ENCODE data around the gene TMEM255B. TPM values are rescaled to one million over a fixed set of nuclear protein-coding genes. Genes with fewer than 3 reads are reported as not detected.

TMEM255B gene
- total RNA-seq, 1 experiment from 2014 or later, result 2.8 TPM

- Mint-ChIP-seq H3K27me3 (ENCODE audit: low read depth) (no peaks in the 10 kb centered on the region; the same call in 1 of the 2 replicates), H3K4me3 (no peak overlapping the region), H3K4me1 (peaks cover 0 to 3% of the 10 kb centered on the region in 2 experiments; a peak in 1 of 4 replicates), H3K9me3 (no peaks in the 10 kb centered on the region), H3K27ac (no peak overlapping the region), H3K36me3 (ENCODE audit: insufficient read depth in 1 of 3, low read depth in 3 of 3) (no peaks in the 10 kb centered on the region)
- Histone ChIP-seq H2AK5ac (ENCODE audit: insufficient read length, low read length) (no peak overlapping the region), H3T11ph (ENCODE audit: low read length) (no peak overlapping the region), H2AFZ (ENCODE audit: low read length) (no peak overlapping the region), H4K20me1 (ENCODE audit: control insufficient read depth, insufficient read depth, insufficient read length) (no peaks in the 10 kb centered on the region), H3K4ac (ENCODE audit: low read depth, low read length) (no peak overlapping the region), H3K23ac (ENCODE audit: insufficient read length, low read depth, low read length) (no peak overlapping the region), H2BK12ac (ENCODE audit: insufficient read length, low read depth, low read length) (no peak overlapping the region), H3K79me2 (ENCODE audit: insufficient read depth, low read length) (no peaks in the 10 kb centered on the region), H3K9me3 (ENCODE audit: control insufficient read depth, low read depth, low read length) (no peaks in the 10 kb centered on the region), H2BK20ac (ENCODE audit: low read depth, low read length, poor library complexity, severe bottlenecking) (no peak overlapping the region), H3K18ac (ENCODE audit: insufficient read length, low read depth, low read length) (no peak overlapping the region), H3K14ac (ENCODE audit: insufficient read depth, low read length) (no peak overlapping the region; the same call in 1 of the 2 replicates), H3K79me1 (ENCODE audit: insufficient read depth, low read depth, low read length, poor library complexity, severe bottlenecking) (no peaks in the 10 kb centered on the region), H3K27me3 (ENCODE audit: insufficient read depth, low read length) (no peaks in the 10 kb centered on the region), H3K27ac (ENCODE audit: insufficient read length, low read depth, low read length) (no peak overlapping the region), H2BK120ac (ENCODE audit: low read depth, low read length, poor library complexity, severe bottlenecking) (no peak overlapping the region), H2BK5ac (ENCODE audit: insufficient read length, low read length) (no peak overlapping the region), H4K5ac (ENCODE audit: insufficient read length, low read depth, low read length) (no peak overlapping the region), H4K8ac (replicated peaks; ENCODE audit: insufficient read length, low read depth, low read length) (no peak overlapping the region), H3K23me2 (ENCODE audit: insufficient read length, low read depth, low read length, poor library complexity, severe bottlenecking) (no peaks in the 10 kb centered on the region), H3K9ac (ENCODE audit: extremely low read depth, insufficient read length, low read length) (no peak overlapping the region), H3K4me2 (ENCODE audit: insufficient read depth, insufficient read length, low read length) (no peak overlapping the region), H3K56ac (ENCODE audit: insufficient read length, low read depth, low read length) (no peak overlapping the region), H3K4me1 (ENCODE audit: insufficient read depth, low read length) (no peaks in the 10 kb centered on the region; the same call in 1 of the 2 replicates), H4K91ac (ENCODE audit: insufficient read length, low read depth, low read length) (no peak overlapping the region), H2BK15ac (ENCODE audit: low read depth, low read length) (no peak overlapping the region)
- TF ChIP-seq CTCF (conservative IDR thresholded peaks at IDR 0.05), result no peak
- no peak for DNase-seq
- no CpG with 5 or more reads among the region's 19 CpGs for WGBS (ENCODE audit: extremely low coverage, insufficient read length, low lambda C conversion rate)
Observed at GRCh38 chr13:113791761-113792160, 32.7 kb downstream of the TMEM255B start.

Data from H9 (cell line).